NCI-H2227 (cell line): ENCODE results near the gene TBL3.
"Not testable (repeated sequence)": the region's sequence is repeated elsewhere in the genome, so short reads cannot be mapped to it uniquely, and the experiment has no call there.

Experiments used
- DNase-seq: peaks from one replicate; lab custom pipeline; 2025; ENCODE audit not compliant: unreplicated experiment; lab: John Stamatoyannopoulos, UW

Gene TBL3

GRCh38 chr16:1971796-1972489 lies at the start of gene TBL3:
TSS of gene TBL3 (plus strand) at chr16:1972053. CDS start at chr16:1972165, 112 bp downstream.
- peak; percentile 98 for DNase-seq

- no peak for DNase-seq
Measured at GRCh38 chr16:1922357-1922756, 49.5 kb upstream of the TBL3 start.

- DNase-seq = peak; percentile 71
Measured at GRCh38 chr16:1923299-1924034, 48.4 kb upstream of the TBL3 start.

GRCh38 chr16:1924095-1924494 lies 47.8 kb upstream of the TBL3 start:
- no peak for DNase-seq

- no peak for DNase-seq
Measured at GRCh38 chr16:1926271-1926670, 45.6 kb upstream of the TBL3 start.

GRCh38 chr16:1929105-1929504 lies 42.7 kb upstream of the TBL3 start:
- DNase-seq = peak; percentile 79

GRCh38 chr16:1929578-1930337 lies 42.1 kb upstream of the TBL3 start:
- DNase-seq = peak; percentile 94

- DNase-seq = no peak
Measured at GRCh38 chr16:1930338-1930720, 41.5 kb upstream of the TBL3 start.

- peak; percentile 58 for DNase-seq
Measured at GRCh38 chr16:1932050-1933028, 39.5 kb upstream of the TBL3 start.

GRCh38 chr16:1933097-1933661 lies 38.7 kb upstream of the TBL3 start:
- DNase-seq = no peak

GRCh38 chr16:1936945-1937479 lies 34.8 kb upstream of the TBL3 start:
- DNase-seq = no peak

- no peak for DNase-seq
Measured at GRCh38 chr16:1938316-1938715, 33.5 kb upstream of the TBL3 start.

- no peak for DNase-seq
Measured at GRCh38 chr16:1938910-1939309, 32.9 kb upstream of the TBL3 start.

- DNase-seq = not testable (repeated sequence)
Measured at GRCh38 chr16:1939833-1940232, 32.0 kb upstream of the TBL3 start.

GRCh38 chr16:1940273-1941161 lies 31.3 kb upstream of the TBL3 start:
- DNase-seq = no peak

- DNase-seq = peak; percentile 53
Measured at GRCh38 chr16:1941162-1942046, 30.4 kb upstream of the TBL3 start.

GRCh38 chr16:1942047-1942809 lies 29.6 kb upstream of the TBL3 start:
- no peak for DNase-seq
